HG03378 (cell line): Measurements from ENCODE around the gene F2RL3.

Experiments used
- ATAC-seq: cut with Tn5 transposase; IDR thresholded peaks from one replicate; pipeline ENCODE4 v1.9.1; 2021; ENCODE audit warnings: mild to moderate bottlenecking, moderate library complexity; ENCODE audit not compliant: unreplicated experiment

F2RL3 gene

DNA sequence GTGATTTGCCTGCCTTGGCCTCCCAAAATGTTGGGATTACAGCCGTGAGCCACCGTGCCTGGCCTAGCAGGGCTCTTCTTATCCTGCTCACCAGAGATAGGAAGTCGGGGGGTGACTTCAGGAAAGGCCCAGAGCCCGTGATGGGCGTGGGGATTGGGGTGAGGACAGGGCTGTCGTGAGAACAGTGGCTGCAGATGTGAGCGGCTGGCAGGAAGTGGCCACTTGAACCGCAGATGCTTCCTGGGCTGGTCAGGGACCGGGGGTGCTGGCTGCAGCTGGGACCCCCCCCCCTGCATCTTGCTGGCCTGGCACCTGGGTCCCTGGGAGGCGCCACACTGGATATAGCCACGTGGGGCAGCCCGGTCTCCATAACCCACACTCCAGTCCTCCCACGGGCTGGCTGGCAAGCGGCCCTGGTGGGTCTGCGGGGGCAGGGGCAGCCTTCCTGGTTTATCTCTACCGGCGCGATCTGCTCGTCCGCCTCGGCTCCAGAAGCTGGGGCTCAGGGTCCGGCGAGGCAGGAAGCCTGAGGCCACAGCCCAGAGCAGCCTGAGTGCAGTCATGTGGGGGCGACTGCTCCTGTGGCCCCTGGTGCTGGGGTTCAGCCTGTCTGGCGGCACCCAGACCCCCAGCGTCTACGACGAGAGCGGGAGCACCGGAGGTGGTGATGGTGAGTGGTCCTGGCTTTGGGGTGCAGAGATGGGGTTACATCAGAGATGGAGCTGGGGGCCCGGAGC is at the start of gene F2RL3:
Gene F2RL3 (plus strand): TSS at position 371 of the 737 bp plus-strand sequence. CDS start 191 bp downstream, at position 562.
- ATAC-seq, result no peak

DNA sequence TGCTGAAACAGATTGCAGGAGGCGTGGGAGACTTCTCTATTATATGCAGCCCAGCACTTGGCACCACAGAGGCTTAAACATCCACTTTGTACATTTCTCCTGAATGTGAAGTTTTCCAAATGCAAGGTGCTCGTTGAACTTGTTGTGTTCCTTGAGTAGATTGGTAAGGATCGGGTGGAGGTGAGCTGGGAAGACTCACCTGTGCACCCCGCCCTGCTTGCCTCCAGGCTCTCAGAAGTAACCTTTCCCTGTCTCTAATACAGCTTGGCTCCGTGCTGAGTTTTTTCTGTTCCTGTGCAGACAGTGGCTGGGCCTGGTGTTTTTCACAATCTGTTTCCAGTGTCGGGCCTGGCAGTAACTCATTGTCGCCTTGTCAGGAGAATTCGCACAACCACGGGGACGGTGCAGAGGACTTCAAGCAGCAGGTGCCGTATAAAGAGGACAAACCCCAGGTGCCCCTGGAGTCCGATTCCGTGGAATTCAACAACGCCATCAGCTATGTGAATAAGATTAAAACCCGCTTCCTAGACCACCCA is 47.3 kb upstream of the F2RL3 start:
- ATAC-seq, result no peak

DNA sequence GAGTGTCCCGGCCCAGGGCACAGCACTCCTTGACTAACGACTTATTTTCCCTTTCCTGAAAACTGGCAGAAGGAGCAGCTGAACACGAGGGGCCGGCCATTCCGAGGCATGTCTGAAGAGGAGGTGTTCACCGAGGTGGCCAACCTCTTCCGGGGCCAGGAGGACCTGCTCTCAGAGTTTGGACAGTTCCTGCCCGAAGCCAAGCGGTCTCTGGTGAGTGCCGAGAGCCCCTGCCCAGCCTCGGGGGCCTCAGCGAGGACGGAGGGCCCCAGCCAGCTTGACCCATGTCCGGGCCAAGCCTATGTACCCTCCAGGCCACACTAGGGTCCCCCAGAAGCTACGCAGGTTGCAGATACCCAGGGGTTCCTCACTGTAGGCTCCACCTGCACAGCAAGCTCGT is 41.9 kb upstream of the F2RL3 start:
- ATAC-seq, result no peak

DNA sequence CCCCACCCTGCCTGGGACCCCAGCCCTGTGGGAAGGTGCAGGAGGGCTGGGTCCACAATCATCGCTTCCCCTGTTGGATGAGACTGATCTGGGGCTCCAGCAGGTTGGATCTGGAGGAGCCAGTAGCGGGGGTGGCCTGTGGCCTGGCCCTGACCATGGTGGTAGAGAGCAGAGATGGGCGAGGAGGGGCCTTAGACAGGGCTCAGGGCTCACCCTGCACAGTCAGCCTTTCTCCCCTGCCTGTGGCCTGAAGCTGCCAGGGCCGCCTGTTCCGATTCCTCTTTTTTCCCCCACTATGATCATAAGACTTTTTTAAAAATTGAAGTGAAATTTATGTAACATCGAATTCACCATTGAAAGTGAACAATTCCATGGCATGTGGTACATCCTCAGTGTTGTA is 41.4 kb upstream of the F2RL3 start:
- no peak for ATAC-seq

DNA sequence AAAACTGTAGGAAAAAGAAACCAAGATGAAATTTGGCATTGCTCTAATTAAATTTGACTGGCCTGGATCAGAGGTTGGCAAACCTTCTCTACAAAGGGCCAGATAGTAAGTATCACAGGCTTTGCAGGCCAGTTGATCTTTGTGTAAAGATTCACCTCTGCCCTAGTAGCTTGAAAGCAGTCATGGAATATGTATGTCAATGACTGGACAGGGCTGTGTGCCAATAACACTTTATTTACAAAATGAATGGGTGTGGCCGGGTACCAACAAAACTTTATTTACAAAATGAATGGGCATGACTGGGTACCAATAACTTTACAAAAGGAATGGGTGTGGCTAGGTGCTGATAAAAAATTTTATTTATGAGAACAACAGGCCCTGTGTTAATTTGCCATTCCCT is 39.6 kb upstream of the F2RL3 start:
- ATAC-seq, result no peak

DNA sequence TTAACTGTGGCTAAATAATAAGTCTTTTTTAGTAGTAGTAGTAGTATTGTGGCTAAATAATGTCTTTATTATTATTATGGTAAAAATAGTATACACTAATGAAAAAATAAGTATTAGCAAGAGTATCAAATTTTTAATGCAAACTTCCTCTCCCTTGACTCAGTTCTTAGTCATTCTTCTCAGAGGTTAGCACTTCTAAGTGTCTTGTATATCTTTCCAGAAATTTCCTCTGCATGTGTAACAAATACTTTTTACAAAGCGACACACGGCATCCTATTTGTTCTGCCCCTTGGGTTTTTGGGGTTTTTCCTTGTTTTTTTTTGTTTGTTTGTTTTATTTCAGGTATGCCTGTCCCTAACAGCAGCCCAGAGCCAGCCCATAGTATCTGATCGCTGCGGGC is 38.7 kb upstream of the F2RL3 start:
- no peak for ATAC-seq

DNA sequence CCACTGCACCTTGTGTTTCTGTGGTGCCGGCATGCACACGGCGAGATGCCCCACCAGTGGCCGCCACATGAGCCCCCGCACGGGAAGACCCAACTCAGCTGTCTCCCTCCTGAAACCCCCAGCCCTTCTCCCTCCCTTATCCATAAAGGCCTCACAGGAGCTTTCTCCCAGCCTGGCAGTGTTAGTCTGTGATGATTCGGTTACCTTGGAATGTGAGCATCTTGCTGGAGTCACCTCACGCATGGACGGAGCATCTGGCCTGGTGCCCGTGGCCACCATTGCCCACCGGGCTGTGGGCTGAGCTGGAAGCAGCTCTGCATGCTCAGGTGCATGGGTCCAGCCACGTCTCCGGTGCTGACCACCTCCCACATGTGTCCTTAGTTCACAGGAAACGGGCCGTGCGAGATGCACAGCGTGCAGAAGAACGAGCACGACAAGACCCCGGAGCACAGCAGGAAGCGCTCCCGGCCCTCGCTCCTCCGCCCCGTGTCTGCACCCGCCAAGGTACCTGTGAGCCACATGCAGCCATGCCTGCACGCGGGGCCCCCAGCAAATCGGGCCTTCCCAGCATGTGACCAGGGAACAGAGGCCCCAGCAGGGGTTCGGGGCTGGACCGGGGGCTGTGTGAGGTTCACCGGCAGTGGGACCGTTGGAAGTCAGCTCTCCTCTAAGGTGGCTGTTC is 37.6 kb upstream of the F2RL3 start:
- no peak for ATAC-seq

DNA sequence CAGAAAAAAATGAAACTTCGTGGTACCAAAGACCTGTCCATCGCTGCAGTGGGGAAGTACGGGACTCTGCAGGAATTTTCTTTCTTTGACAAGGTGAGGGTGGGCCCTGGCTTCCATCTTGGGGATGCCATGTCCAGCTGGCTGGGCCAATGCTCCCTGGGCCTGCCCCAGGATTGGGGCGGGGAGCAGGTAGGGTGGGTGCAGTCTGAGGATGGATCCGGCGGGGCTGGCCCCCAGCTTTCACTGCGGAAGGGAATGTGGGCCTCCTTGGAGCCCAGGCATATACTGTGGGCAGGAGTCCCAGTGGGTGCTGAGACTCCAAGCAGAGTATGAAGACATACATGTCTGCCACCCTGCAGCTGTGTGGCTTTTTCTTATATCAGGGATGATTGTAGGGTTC is 35.7 kb upstream of the F2RL3 start:
- ATAC-seq, result no peak

DNA sequence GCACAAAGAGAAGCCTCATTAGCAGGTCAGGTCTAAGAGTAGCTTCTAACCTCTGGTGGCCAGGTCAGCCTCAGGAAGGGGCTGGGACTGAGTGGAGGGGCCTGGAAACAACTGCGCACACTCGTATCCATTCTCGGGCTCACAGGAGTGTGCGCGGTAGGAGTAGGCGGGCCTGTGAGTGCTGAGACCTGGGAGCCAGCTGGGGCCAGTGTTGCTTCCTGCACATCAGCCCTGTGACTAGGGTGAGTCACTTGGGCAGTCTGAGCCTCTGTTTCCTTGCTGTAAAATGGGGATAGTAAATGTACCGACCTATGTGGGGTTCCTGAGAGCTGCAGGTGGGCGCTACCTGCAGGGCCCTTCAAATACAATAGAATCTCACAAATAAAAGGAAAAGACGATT is 32.7 kb upstream of the F2RL3 start:
- no peak for ATAC-seq

DNA sequence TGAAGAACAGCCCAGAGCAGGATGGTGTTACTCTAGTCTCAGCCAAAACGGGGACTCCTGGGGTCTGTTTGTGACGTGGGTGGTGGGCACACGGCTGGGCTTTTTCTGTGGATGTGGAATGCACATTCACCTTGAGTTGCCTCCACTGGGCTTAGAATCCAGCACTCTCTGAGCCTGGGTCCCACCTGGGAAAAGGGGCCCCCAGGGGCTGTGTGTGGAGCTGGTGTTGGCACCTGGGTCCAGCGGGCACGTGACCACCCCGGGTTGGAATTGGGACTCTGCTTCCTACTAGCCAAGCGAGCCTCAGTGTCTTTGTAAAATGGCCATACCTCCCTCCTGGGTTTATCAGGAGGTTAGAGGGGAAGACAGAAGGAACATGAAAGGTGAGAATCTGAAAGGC is 29.2 kb upstream of the F2RL3 start:
- ATAC-seq, result no peak

DNA sequence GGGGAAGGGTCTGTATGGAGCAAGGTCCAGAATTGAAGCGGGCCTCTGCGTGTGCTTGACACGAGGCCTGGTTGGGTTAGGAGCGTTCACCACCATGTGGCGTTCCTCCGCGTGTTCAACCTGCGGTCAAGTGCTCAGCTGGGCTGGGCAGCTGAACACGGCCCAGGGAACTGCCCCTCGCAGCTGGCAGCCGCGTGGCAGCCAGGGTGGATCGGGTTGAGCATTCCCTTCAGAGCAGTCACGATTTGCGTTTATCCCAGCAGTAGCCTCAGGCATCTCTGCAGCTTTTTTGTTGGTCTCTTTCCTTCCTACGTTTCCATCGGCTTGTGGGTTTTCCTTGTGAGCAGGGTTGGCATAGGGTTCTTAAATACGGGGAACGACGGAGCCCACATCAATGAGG is 28.7 kb upstream of the F2RL3 start:
- ATAC-seq, result no peak

DNA sequence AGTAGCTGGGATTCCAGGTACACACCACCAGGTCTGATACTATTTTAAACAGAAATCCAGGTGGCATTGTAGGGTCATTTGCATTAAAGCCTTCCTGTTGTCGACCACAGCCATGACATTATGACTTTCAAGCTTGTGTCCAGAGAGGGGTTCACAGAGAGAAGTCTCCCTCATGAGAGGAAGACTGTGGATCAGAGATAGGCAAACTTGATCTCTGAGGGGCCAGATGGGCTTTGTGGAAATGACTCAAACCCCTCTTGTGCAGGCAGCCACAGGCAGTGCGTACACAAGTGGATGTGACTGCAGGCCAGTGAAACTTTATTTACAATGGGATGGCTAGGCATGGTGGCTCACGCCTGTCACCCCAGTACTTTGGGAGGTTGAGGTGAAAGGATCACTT is 27.8 kb upstream of the F2RL3 start:
- ATAC-seq, result no peak

DNA sequence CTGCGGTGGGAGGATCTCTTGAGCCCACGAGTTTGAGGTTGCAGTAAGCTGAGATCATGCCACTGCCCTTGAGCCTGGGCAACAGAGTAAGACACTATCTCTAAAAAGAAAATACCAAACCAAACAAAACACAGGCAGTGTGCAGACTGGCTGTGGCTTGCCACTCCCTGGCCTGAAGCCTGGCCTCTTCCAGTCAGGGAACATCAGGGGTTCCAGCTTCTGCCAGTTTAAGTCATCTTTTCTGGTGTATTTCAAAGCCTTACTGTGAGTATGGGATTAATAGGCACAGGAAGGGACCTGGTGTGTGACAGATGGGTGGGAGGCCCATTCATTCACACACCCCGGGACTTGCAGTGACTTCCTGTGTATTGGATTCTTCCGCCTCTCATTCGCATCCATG is 27.0 kb upstream of the F2RL3 start:
- no peak for ATAC-seq

DNA sequence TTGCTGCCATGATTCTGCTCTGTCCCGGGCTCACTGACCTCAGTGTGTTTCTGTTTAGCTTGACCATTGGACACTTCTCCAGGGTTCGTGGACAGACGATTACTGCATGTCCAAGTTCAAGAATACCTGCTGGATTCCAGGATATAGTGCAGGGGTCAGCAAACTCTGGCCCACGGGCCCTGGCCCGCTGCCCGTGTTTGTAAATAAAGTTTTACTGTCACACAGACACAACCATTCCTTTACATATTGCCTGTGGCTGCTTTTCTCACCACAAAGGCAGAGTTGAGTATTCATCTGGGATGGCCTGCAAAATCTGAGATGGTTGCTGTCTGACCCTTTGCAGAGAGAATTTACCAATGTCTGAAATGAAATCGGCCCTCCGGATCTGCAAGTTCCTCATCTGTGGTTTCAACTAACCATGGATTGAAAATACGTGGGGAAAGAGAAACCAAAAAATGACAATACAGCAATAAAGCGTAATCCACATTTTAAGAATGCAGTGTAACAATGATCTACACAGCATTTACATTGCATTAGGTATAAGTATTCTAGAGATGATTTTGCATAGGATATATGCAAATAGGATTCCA is 25.9 kb upstream of the F2RL3 start:
- ATAC-seq, result no peak

DNA sequence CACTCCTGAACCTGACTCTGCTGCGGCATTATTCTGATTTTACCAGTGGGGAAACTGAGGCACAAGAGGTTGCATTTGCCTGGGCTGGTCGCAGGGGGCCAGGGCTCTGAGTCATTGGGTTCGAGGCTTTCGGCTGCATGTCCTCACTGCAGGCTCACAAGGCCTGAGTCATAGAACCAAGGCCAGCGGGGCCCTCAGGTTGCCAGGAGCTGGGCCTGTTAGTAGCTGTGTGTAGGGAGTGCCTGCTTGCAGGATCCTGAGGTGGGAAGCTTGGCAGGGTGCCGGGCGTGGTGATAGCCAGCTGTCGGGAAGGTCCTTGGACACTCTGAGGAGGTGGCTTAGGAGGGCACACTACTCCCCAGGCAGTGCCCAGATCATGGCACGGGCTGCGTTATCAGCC is 21.6 kb upstream of the F2RL3 start:
- ATAC-seq, result no peak

DNA sequence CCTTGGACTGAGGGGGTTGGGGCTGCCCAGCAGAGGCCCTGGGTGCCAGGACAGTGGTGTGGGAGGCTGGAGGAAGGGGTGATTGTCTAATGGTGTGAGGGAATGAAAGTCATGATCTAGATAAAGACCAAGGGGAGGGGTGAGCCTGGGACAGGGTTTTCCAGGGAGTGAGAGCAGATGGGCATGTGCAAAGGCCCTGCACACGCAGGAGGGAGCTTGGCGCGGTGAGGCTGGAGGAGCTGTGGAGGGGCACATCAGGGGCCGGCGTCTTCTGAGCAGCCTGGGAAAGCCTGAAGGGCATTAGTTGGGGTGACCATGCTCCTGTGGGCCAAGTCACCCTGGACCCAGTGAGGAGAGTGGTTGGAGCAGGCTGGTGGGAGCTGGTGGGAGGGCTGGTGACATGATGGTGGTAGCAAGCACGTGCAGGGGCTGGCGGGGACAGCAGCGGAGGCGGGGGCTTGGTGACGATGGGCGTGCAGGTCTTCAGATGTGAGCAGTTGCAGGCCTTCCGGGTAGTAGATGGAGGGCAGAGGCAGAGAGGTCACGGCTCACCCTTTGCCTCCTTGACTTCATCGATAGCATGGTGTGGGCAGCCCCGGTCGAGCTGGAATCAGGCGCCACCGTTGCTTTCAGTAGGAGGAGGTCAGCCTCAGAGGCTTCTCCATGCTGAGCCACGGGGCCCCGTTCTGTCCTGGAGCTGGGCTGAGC is 20.2 kb upstream of the F2RL3 start:
- no peak for ATAC-seq

DNA sequence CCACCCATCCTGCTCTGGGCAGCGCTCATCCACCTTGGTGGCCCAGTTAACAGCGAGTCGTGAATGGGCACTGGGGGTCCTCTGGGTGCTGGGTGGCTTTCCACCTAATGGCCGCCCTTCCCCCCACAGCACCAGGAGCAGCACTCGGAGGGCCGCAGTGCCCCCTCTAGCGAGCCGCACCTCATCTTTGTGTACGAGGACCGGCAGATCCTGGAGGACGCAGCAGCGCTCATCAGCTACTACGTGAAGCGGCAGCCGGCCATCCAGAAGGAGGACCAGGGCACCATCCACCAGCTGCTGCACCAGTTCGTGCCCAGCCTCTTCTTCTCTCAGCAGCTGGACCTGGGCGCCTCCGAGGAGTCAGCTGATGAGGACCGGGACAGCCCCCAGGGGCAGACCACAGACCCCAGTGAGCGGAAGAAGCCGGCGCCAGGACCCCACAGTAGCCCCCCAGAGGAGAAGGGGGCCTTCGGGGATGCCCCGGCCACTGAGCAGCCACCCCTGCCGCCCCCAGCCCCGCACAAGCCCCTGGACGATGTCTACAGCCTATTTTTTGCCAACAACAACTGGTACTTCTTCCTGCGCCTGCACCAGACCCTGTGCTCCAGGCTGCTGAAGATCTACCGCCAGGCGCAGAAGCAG is 19.3 kb upstream of the F2RL3 start:
- ATAC-seq, result no peak

DNA sequence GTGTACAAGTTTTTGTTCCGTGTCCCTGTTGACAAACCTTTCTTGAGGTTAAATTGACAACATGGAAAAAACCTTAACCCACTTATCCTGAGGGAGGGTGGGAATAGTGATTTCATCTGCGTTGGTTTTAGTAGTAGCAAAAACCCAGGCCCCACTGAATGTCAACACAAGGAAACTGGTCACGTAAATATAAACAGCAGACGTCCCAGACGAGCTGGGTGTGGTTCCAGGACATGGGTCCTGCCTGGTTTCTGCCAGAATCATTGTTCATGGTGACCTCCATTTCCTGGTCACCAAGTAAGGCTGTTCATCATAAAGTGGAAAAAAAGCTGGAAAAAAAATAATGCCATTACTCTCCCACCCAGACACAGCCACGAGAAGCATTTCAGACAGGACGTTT is 16.9 kb upstream of the F2RL3 start:
- no peak for ATAC-seq

DNA sequence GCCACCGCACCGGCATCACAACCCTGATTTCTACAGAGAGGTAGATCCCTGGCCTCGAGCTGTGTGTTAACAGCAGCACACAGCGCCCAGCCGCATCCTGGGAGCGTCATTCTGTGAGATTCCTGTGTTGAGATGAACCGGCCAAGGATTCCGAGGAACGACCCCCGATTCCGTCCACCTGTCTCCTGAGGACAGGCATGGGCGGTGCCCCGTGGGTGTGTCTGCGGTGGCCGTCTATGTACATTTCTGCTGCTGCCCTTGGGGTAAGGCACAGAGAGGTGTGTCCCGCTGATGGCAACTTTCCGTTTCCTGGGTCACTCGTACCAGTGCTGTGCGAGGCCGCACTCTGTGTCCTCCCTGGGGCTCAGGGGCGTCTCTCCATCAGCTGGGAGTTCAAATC is 16.1 kb upstream of the F2RL3 start:
- ATAC-seq, result no peak

DNA sequence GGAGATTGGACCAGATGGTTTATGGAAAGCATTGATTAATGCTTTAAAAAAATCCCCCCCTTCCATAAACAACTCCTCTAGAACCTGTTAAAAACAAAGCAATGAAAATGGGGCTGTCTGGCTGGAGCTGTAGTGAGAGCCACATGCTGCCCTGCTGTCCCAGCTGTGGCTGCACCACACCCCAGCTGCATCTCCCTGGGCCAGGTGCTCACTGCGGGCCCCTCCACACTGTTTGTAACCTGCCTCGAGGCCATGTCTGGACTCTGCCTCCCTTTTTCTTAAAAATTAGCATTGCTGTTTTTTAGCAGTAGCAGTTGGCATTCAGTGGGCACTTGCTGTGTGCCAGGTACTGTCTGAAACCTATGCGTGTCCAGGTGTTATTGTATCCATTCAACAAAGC is 15.2 kb upstream of the F2RL3 start:
- ATAC-seq, result no peak
